ENCODE measurements around the gene CREB3L1.

- TF ChIP-seq, protein P1, sequence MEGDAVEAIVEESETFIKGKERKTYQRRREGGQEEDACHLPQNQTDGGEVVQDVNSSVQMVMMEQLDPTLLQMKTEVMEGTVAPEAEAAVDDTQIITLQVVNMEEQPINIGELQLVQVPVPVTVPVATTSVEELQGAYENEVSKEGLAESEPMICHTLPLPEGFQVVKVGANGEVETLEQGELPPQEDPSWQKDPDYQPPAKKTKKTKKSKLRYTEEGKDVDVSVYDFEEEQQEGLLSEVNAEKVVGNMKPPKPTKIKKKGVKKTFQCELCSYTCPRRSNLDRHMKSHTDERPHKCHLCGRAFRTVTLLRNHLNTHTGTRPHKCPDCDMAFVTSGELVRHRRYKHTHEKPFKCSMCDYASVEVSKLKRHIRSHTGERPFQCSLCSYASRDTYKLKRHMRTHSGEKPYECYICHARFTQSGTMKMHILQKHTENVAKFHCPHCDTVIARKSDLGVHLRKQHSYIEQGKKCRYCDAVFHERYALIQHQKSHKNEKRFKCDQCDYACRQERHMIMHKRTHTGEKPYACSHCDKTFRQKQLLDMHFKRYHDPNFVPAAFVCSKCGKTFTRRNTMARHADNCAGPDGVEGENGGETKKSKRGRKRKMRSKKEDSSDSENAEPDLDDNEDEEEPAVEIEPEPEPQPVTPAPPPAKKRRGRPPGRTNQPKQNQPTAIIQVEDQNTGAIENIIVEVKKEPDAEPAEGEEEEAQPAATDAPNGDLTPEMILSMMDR (IDR thresholded peaks at IDR 0.05) = no peak
- TF ChIP-seq POLR2A (IDR thresholded peaks at IDR 0.05) = peak; percentile 68
- no peak for TF ChIP-seq EP300 (IDR thresholded peaks at IDR 0.05; ENCODE audit: low read depth)
Measured at GRCh38 chr11:46242952-46243795, 34.3 kb upstream of the CREB3L1 start.

Measured in transverse colon (tissue), 3 donors.